ENCODE results near the gene TMEM120A.

TMEM120A gene

GRCh38 chr7:75980430-75981202 lies 13.8 kb downstream of the TMEM120A start:
- no peak for DNase-seq (ENCODE audit: low read depth)

- DNase-seq (ENCODE audit: low read depth), result no peak
Observed at GRCh38 chr7:75979759-75980429, 14.5 kb downstream of the TMEM120A start.

- peak; percentile 84 for DNase-seq (ENCODE audit: low read depth)
Observed at GRCh38 chr7:75977743-75978142, 16.7 kb downstream of the TMEM120A start.

GRCh38 chr7:75971961-75972763 lies 22.2 kb downstream of the TMEM120A start:
- DNase-seq (ENCODE audit: low read depth), result no peak

GRCh38 chr7:75971309-75971960 lies 23.0 kb downstream of the TMEM120A start:
- DNase-seq (ENCODE audit: low read depth), result no peak

- DNase-seq (ENCODE audit: low read depth), result no peak
Observed at GRCh38 chr7:75969704-75970498, 24.5 kb downstream of the TMEM120A start.

- no peak for DNase-seq (ENCODE audit: low read depth)
Observed at GRCh38 chr7:75969182-75969581, 25.2 kb downstream of the TMEM120A start.

GRCh38 chr7:75968561-75969001 lies 25.8 kb downstream of the TMEM120A start:
- DNase-seq (ENCODE audit: low read depth), result no peak

GRCh38 chr7:75968012-75968411 lies 26.4 kb downstream of the TMEM120A start:
- no peak for DNase-seq (ENCODE audit: low read depth)

- no peak for DNase-seq (ENCODE audit: low read depth)
Observed at GRCh38 chr7:75967487-75967997, 26.9 kb downstream of the TMEM120A start.

GRCh38 chr7:75967055-75967454 lies 27.3 kb downstream of the TMEM120A start:
- no peak for DNase-seq (ENCODE audit: low read depth)

GRCh38 chr7:75966190-75966961 lies 28.0 kb downstream of the TMEM120A start:
- DNase-seq (ENCODE audit: low read depth), result peak; percentile 65

- no peak for DNase-seq (ENCODE audit: low read depth)
Observed at GRCh38 chr7:75965617-75966016, 28.8 kb downstream of the TMEM120A start.

GRCh38 chr7:75963381-75963995 lies 30.9 kb downstream of the TMEM120A start:
- DNase-seq (ENCODE audit: low read depth), result no peak

GRCh38 chr7:75962607-75963380 lies 31.6 kb downstream of the TMEM120A start:
- peak; percentile 29 for DNase-seq (ENCODE audit: low read depth)

- DNase-seq (ENCODE audit: low read depth), result no peak
Observed at GRCh38 chr7:75961218-75961617, 33.2 kb downstream of the TMEM120A start.

GRCh38 chr7:75960372-75960771 lies 34.0 kb downstream of the TMEM120A start:
- no peak for DNase-seq (ENCODE audit: low read depth)

GRCh38 chr7:75958802-75959543 lies 35.4 kb downstream of the TMEM120A start:
- DNase-seq (ENCODE audit: low read depth), result no peak

Data from fibroblast of the conjunctiva (primary cell).